Activated CD4-positive, alpha-beta T cell treated with anti-CD3 and anti-CD28 coated beads, Interleukin-2, amount 50 U/mL, for 16 hours (primary cell): Measurements from ENCODE around the gene RPS6KA2.

ENCODE experiments used
- DNase-seq: peaks from one replicate; pipeline ENCODE4 v3.0.0-alpha.2; 2020

RPS6KA2 gene

GRCh38 chr6:166478782-166479592 lies 148.1 kb downstream of the RPS6KA2 start:
- no peak for DNase-seq

GRCh38 chr6:166477647-166478365 lies 149.2 kb downstream of the RPS6KA2 start:
- DNase-seq: no peak

- DNase-seq: no peak
These were observed 150.3 kb downstream of the RPS6KA2 start for GRCh38 chr6:166476634-166477215.

GRCh38 chr6:166476061-166476591 lies 150.9 kb downstream of the RPS6KA2 start:
- no peak for DNase-seq

- DNase-seq: no peak
These were observed 152.1 kb downstream of the RPS6KA2 start for GRCh38 chr6:166474721-166475565.

GRCh38 chr6:166473886-166474571 lies 153.0 kb downstream of the RPS6KA2 start:
- no peak for DNase-seq

DNA sequence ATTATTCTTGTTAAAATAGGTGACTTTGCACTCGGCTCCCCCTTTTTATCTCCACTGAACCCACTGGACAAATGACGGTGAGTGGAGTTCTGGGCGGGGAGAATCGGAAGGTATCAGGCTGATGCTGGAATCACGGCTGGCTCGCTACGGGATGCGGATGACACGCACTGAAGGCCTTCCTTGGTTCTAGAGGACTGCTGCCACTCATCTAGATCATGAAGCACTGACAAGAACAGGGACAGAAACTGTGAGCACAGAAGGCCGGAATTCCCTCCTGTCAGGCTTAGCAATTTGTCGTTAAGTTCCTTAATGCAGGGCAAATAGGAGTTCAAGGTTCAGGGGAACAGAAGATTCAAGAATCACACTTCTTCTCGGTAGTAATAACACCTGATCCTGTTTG lies 154.4 kb downstream of the RPS6KA2 start:
- DNase-seq: no peak

DNA sequence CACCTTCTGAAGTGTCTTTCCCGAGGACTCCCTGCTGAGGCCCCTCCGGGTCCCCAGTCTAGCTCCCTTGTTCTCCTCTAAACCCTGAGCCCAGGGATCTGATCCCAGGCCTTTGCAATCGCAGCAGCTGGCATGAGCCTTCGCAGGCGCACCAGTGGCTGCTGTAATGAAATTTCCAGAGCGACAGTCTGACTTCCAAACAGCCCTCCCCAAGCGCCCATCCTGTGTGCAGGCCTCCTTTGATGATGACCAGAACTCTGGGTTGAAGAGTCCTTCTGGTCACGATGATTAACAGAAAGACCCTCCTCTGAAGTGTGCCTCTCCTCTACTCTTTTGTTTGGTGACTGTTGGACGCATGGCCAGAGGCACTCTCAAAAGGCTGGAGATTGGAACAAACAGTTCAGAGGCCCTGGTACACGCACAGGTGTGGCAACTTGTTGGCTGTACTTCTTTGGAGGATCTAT lies 155.2 kb downstream of the RPS6KA2 start:
- DNase-seq: no peak

DNA sequence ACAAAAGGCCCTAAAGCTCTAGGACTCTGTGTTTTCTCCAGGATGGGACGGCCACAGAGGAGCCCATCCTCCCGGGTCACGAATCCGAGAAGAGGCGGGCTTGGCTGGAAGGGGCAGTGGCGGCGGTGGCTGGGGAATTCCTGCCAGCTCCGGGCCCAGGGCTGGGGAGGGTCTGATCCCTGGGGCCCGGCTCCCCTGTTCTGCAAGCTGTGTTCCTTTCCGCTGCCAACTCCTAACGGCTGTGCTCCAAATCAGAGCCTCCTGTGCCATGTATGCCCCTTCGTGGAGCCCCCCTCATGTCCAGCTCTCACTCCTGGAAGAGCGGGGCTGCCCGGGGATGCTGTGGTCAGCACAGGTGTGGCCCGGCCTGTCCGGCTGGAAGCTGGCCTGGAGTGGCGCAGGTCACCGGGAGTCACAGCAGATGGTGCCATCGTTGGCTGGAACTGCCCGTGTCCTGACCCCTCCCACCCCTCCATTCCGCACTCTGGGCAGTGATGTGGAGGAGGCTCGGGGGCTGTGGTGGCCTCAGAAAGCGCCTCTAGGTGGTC lies 156.1 kb downstream of the RPS6KA2 start:
- no peak for DNase-seq

DNA sequence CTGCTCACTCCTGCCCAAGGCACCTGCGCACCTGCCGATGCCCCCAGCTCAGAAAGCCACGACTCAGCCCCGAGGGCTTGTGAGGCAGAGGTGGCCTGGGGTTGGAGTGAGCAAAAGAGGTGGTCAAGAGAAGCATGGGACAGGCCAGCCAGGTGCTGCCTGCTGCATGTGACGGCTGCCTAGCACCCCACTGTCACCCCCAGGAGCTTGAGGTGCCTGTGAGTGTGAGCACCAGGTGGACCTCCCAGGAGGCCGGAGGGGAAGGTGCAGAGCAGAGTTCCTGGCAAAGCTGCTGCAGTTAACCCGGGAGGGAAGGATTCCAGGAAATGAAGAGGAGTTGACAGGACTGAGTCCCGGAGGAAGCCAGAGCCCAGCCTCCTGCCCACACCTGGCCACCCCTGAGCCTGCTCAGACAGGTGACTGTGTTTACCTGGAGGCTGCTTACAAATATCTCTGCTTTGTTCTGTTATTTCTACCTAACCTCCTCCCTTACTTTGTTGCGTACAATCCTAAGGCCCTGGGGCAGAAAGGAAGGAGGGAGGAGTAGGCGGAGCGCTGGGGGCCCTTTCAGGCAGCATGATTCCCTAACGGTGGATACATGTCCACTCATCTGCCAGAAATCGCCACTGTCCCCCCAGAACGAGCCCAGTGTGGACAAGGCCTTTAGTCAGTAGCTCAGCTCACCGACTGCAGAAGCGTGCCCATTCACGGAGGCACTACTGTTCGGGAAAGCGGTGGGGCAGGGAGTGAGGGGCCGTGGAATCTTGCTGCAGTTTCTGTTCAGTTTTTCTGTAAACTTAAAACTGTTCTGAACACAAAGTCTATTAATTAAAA lies 156.8 kb downstream of the RPS6KA2 start:
- no peak for DNase-seq

- DNase-seq: no peak
These were observed 157.6 kb downstream of the RPS6KA2 start for GRCh38 chr6:166469426-166469961.

DNA sequence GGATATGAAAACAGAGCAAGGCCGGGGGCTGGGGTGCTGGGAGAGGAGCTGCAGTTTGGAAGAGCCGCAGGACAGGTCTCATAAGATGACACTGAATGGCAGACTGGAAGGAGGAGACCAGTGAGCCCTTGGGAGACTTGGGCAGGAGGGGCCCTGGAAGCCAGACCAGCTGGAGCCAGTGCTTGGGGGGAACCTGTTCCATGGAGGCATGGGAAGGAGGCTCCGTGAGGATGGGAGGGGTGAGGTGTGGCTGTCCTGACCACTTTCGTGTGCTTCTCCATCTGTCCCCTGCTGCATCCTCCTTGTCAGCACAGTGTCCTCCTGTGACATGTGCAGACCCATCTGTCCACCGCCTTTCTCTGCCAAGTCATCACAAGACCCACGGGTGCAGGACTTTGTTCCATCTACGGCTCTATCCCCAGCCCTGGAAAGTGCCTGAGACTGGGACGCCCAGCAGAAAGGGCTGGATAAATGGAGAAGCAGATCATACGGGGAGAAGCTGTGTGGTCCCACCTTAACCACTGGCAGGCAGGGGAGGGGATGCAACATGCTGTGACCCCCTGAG lies 159.5 kb downstream of the RPS6KA2 start:
- no peak for DNase-seq

- DNase-seq: no peak
These were observed 160.6 kb downstream of the RPS6KA2 start for GRCh38 chr6:166466178-166467122.

GRCh38 chr6:166465671-166466087 lies 161.4 kb downstream of the RPS6KA2 start:
- no peak for DNase-seq

DNA sequence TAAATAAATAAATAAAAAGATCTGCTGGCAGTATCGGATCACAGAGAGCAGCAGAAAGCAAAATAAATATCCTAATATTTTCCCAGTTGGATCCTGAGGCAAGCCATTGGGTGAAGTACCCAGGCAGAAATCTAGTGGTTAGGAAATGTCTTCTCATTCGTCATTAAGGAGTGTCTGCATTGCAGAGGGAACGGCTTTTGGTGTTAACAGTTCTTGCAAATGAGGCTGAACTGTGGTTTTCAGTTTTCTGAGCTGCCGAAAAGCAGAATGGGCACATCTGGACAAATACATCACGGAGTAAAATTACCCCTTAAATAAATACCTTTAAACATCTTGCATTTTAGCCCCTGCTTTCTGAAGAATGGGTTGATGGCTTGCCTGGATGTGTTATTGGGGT lies 162.1 kb downstream of the RPS6KA2 start:
- no peak for DNase-seq

GRCh38 chr6:166464068-166465002 lies 162.7 kb downstream of the RPS6KA2 start:
- no peak for DNase-seq

DNA sequence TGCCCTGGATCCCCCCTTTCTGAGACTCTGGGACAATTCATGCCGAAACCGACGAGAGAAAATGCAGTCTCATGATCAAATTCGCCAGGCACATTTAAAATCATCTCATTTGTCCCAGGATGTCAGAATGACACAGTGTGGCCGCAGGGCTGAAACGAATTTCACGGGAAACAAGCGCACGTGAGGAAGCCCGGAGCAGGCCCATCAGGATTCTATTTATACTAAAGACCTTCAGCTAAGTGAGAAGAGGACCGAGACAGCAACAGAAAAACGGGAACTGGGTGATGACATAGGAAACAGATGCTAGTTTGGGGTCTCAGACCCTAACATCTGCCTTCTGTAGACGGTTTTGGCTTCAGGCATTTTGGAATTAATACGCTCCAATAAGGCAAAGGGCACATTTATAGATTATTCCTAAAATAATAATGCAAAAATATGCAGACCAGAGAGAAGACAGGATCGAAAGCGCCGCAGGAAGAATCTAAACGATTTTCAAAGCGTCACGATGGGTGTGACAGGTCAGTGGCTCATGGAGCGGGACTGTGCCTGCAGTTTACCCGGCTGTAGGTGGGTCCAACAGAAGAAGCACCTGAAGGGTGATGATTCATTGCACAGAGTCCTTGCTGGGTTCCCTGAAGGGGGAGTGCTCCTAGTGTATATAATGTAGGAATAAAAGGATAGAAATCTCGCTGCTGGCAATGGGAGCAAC lies 163.5 kb downstream of the RPS6KA2 start:
- DNase-seq: no peak
